HEK293T (cell line): ENCODE measurements around the gene SHLD1.
"Not testable (repeated sequence)": the region's sequence is repeated elsewhere in the genome, so short reads cannot be mapped to it uniquely, and the experiment has no call there.

Source experiments
- CTCF ChIA-PET: fragments of 350-600 bp; formaldehyde crosslinking; extraction: SDS; loops from one replicate; lab custom pipeline; 2021; ENCODE audit warnings: antibody characterized with exemption, inconsistent platforms; lab: Yijun Ruan, JAX
- POLR2A ChIA-PET: fragments of 350-600 bp; formaldehyde crosslinking; extraction: SDS; loops from one replicate; lab custom pipeline; 2020; ENCODE audit warnings: antibody characterized with exemption, inconsistent platforms; lab: Yijun Ruan, JAX
- DNase-seq: peaks from one replicate; pipeline ENCODE4 v3.0.0; 2012; ENCODE audit warnings: mixed read lengths; ENCODE audit errors: extremely low spot score
- ARNT ChIP-seq: fragments of 450-650 bp; IDR thresholded peaks from 2 replicates; pipeline ENCODE4 v1.6.1; 2017; ENCODE audit warnings: mild to moderate bottlenecking
- BHLHE40 ChIP-seq: fragments of 450-650 bp; IDR thresholded peaks from 2 replicates; pipeline ENCODE4 v1.6.1; 2016; ENCODE audit warnings: mild to moderate bottlenecking, moderate library complexity, borderline replicate concordance
- CTBP1 ChIP-seq: fragments of 450-650 bp; IDR thresholded peaks from 2 replicates; pipeline ENCODE4 v1.6.1; 2016; ENCODE audit warnings: borderline replicate concordance
- ELF4 ChIP-seq: fragments of 450-650 bp; IDR thresholded peaks from 2 replicates; pipeline ENCODE4 v1.6.1; 2017; ENCODE audit warnings: antibody characterized with exemption
- FOXA1 ChIP-seq: fragments of 450-650 bp; IDR thresholded peaks from 2 replicates; pipeline ENCODE4 v1.6.1; 2016; ENCODE audit warnings: mild to moderate bottlenecking
- FOXK2 ChIP-seq: fragments of 450-650 bp; IDR thresholded peaks from 2 replicates; pipeline ENCODE4 v1.6.1; 2016; ENCODE audit warnings: mild to moderate bottlenecking
- FOXM1 ChIP-seq: fragments of 450-650 bp; IDR thresholded peaks from 2 replicates; pipeline ENCODE4 v1.6.1; 2017; ENCODE audit warnings: mild to moderate bottlenecking, borderline replicate concordance
- HDGF ChIP-seq: fragments of 450-650 bp; IDR thresholded peaks from 2 replicates; pipeline ENCODE4 v1.6.1; 2017; ENCODE audit warnings: antibody characterized with exemption, borderline replicate concordance
- L3MBTL2 ChIP-seq: fragments of 450-650 bp; conservative IDR thresholded peaks from 2 replicates; pipeline ENCODE4 v1.6.1; 2016; ENCODE audit warnings: mild to moderate bottlenecking
- LEF1 ChIP-seq: fragments of 450-650 bp; IDR thresholded peaks from 2 replicates; pipeline ENCODE4 v1.6.1; 2017; ENCODE audit warnings: mild to moderate bottlenecking, borderline replicate concordance
- NFRKB ChIP-seq: fragments of 450-650 bp; IDR thresholded peaks from 2 replicates; pipeline ENCODE4 v1.6.1; 2016; ENCODE audit warnings: mild to moderate bottlenecking, moderate library complexity
- PKNOX1 ChIP-seq: fragments of 450-650 bp; IDR thresholded peaks from 2 replicates; pipeline ENCODE4 v1.6.1; 2016
- SP1 ChIP-seq: fragments of 450-650 bp; IDR thresholded peaks from 2 replicates; pipeline ENCODE4 v1.6.1; 2017
- SUZ12 ChIP-seq: fragments of 450-650 bp; IDR thresholded peaks from 2 replicates; pipeline ENCODE4 v1.6.1; 2016; ENCODE audit warnings: mild to moderate bottlenecking
- TARDBP ChIP-seq: fragments of 450-650 bp; IDR thresholded peaks from 2 replicates; pipeline ENCODE4 v1.6.1; 2016
- ZNF384 ChIP-seq: fragments of 450-650 bp; IDR thresholded peaks from 2 replicates; pipeline ENCODE4 v1.6.1; 2016

The SHLD1 gene

GRCh38 chr20:5722927-5723326 lies 27.3 kb upstream of the SHLD1 start:
- no peak for DNase-seq
- CTCF ChIA-PET: no interaction called here
- no peak for TF ChIP-seq LEF1
- no peak for TF ChIP-seq TARDBP
- TF ChIP-seq FOXM1: no peak
- TF ChIP-seq HDGF: no peak
- no peak for TF ChIP-seq ZNF384
- no peak for TF ChIP-seq ELF4
- no peak for TF ChIP-seq PKNOX1
- no peak for TF ChIP-seq NFRKB
- TF ChIP-seq SUZ12: no peak
- TF ChIP-seq FOXK2: no peak
- TF ChIP-seq CTBP1: no peak
- no peak for TF ChIP-seq BHLHE40
- TF ChIP-seq ARNT: no peak
- no peak for TF ChIP-seq L3MBTL2
- TF ChIP-seq SP1: no peak
- TF ChIP-seq FOXA1: no peak
- POLR2A ChIA-PET: no interaction called here

- DNase-seq, CTCF ChIA-PET, POLR2A ChIA-PET: not testable (repeated sequence)
Observed at GRCh38 chr20:5725183-5725463, 25.1 kb upstream of the SHLD1 start.

- TF ChIP-seq ELF4 (no peak), CTBP1 (no peak), NFRKB (no peak), FOXA1 (no peak), FOXK2 (no peak), FOXM1 (no peak), LEF1 (no peak), L3MBTL2 (no peak)
- ChIA-PET POLR2A (no interaction called here), CTCF (no interaction called here)
- DNase-seq: no peak
Observed at GRCh38 chr20:5727018-5727515, 23.1 kb upstream of the SHLD1 start.

- TF ChIP-seq BHLHE40 (no peak), ZNF384 (no peak), ELF4 (no peak), NFRKB (no peak), SUZ12 (no peak), PKNOX1 (no peak), L3MBTL2 (no peak), HDGF (no peak), FOXA1 (no peak), ARNT (no peak), SP1 (no peak), CTBP1 (no peak), TARDBP (no peak), FOXM1 (no peak)
- ChIA-PET CTCF (no interaction called here), POLR2A (no interaction called here)
- no peak for DNase-seq
Observed at GRCh38 chr20:5729348-5729747, 20.9 kb upstream of the SHLD1 start.

GRCh38 chr20:5730131-5730530 lies 20.1 kb upstream of the SHLD1 start:
- TF ChIP-seq BHLHE40: no peak
- TF ChIP-seq SP1: no peak
- no peak for TF ChIP-seq SUZ12
- TF ChIP-seq NFRKB: no peak
- TF ChIP-seq FOXM1: no peak
- TF ChIP-seq ELF4: no peak
- TF ChIP-seq FOXA1: no peak
- TF ChIP-seq ZNF384: no peak
- TF ChIP-seq PKNOX1: no peak
- TF ChIP-seq FOXK2: no peak
- no peak for TF ChIP-seq LEF1
- no peak for TF ChIP-seq TARDBP
- no peak for TF ChIP-seq ARNT
- TF ChIP-seq L3MBTL2: no peak
- TF ChIP-seq CTBP1: no peak
- TF ChIP-seq HDGF: no peak
- ChIA-PET POLR2A (no interaction called here), CTCF (no interaction called here)
- DNase-seq: no peak

- POLR2A ChIA-PET: no interaction called here
- DNase-seq: no peak
- no peak for TF ChIP-seq L3MBTL2
- no peak for TF ChIP-seq FOXA1
- TF ChIP-seq ARNT: no peak
- CTCF ChIA-PET: no interaction called here
Observed at GRCh38 chr20:5731753-5732366, 18.3 kb upstream of the SHLD1 start.
